Keratinocyte (primary cell): ENCODE data around the gene PDZD2. TPM values are rescaled to one million over a fixed set of nuclear protein-coding genes. Genes with fewer than 3 reads are reported as not detected.

ENCODE experiments used
- DNase-seq: peaks from one replicate; pipeline ENCODE4 v3.0.0-alpha.2; 2011; ENCODE audit warnings: low read depth, missing footprints, low spot score
- FAIRE-seq: peaks from 2 replicates; lab custom pipeline; 2011; peaks lifted over from hg19 to GRCh38; lab: Jason Lieb, UNC
- H2AFZ ChIP-seq: 2 replicates; pipeline ENCODE4 v1.6.0; 2012; ENCODE audit warnings: low read length, control low read depth, inconsistent platforms; ENCODE audit not compliant: control insufficient read depth
- H3K27ac ChIP-seq: 2 replicates; pipeline ENCODE4 v1.5.1; 2011; ENCODE audit warnings: low read length; ENCODE audit not compliant: control insufficient read depth, insufficient read depth
- H3K27me3 ChIP-seq: 3 replicates; pipeline ENCODE4 v1.6.0; 2011; ENCODE audit warnings: low read length; ENCODE audit not compliant: control insufficient read depth, insufficient read depth; ENCODE audit errors: extremely low read depth
- H3K36me3 ChIP-seq, 2 experiments: 2 replicates in 1 of 2; 3 replicates in 1 of 2; pipeline ENCODE4 v1.5.1; 2011; ENCODE audit warnings: low read length in 2 of 2, mild to moderate bottlenecking in 1 of 2; ENCODE audit not compliant: control insufficient read depth in 2 of 2, insufficient read depth in 2 of 2; ENCODE audit errors: extremely low read depth in 1 of 2
- H3K4me1 ChIP-seq: 3 replicates; pipeline ENCODE4 v1.5.1; 2011; ENCODE audit warnings: low read length; ENCODE audit not compliant: control insufficient read depth, insufficient read depth; ENCODE audit errors: extremely low read depth
- H3K4me2 ChIP-seq: 3 replicates; pipeline ENCODE4 v1.6.0; 2011; ENCODE audit warnings: low read depth, low read length; ENCODE audit not compliant: control insufficient read depth, insufficient read depth; ENCODE audit errors: extremely low read depth
- H3K4me3 ChIP-seq, 3 experiments: fragments of 200-600 bp in 1 of 3; sonication (generic) in 1 of 3; 2 replicates in 2 of 3; 3 replicates in 1 of 3; pipeline ENCODE4 v1.5.1; 2011 to 2016; ENCODE audit warnings: low read length in 3 of 3, mild to moderate bottlenecking in 3 of 3, control low read depth in 2 of 3, inconsistent platforms in 1 of 3, low read depth in 1 of 3, mixed read lengths in 1 of 3, mixed run types in 1 of 3, moderate library complexity in 1 of 3; ENCODE audit not compliant: control insufficient read depth in 2 of 3, insufficient read depth in 2 of 3; ENCODE audit errors: extremely low read depth in 1 of 3
- H3K79me2 ChIP-seq: 2 replicates; pipeline ENCODE4 v1.6.0; 2012; ENCODE audit warnings: low read length; ENCODE audit not compliant: control insufficient read depth, insufficient read depth
- H3K9ac ChIP-seq: 3 replicates; pipeline ENCODE4 v1.6.0; 2011; ENCODE audit warnings: low read length; ENCODE audit not compliant: control insufficient read depth, insufficient read depth; ENCODE audit errors: extremely low read depth
- H3K9me1 ChIP-seq: 3 replicates; pipeline ENCODE4 v1.6.0; 2011; ENCODE audit warnings: low read length; ENCODE audit not compliant: control insufficient read depth, insufficient read depth; ENCODE audit errors: extremely low read depth
- H3K9me3 ChIP-seq: 2 replicates; pipeline ENCODE4 v1.5.1; 2012; ENCODE audit warnings: low read depth, low read length; ENCODE audit not compliant: control insufficient read depth
- H4K20me1 ChIP-seq: 3 replicates; pipeline ENCODE4 v1.6.0; 2011; ENCODE audit warnings: low read length; ENCODE audit not compliant: control insufficient read depth, insufficient read depth; ENCODE audit errors: extremely low read depth
- CTCF ChIP-seq, 3 experiments: IDR thresholded peaks in 1 of 3; conservative IDR thresholded peaks in 1 of 3; optimal IDR thresholded peaks in 1 of 3; 2 replicates in 2 of 3; 3 replicates in 1 of 3; pipeline versions ENCODE3 to v1.5.1; 2011; ENCODE audit warnings: low read length in 3 of 3, mild to moderate bottlenecking in 3 of 3, moderate library complexity in 2 of 3, control low read depth in 1 of 3, inconsistent platforms in 1 of 3; ENCODE audit not compliant: insufficient read depth in 2 of 3; ENCODE audit errors: extremely low read depth in 1 of 3
- EZH2 ChIP-seq: IDR thresholded peaks from one replicate; pipeline ENCODE4 v1.6.1; 2012; ENCODE audit warnings: inconsistent platforms, mild to moderate bottlenecking, low read length, moderate library complexity
- dilution Hi-C: fragments of 300-500 bp; cut with MboI; formaldehyde crosslinking; loops from one replicate; pipeline ENCODE4 v1.7.0; 2020; ENCODE audit warnings: low sequenced_read_pairs; ENCODE audit not compliant: extremely low pct_ligation_motif_present
- polyA plus RNA-seq, 5 experiments: library from polyadenylated mRNA; depleted of rRNA in 3 of 5; stranded (reverse) in 3 of 5; stranded (forward) in 1 of 5; unstranded in 1 of 5; fragments of >200 nt; gene quantifications; 1 replicate in 1 of 5; 2 replicates in 3 of 5; 3 replicates in 1 of 5; pipeline versions ENCODE4 v1.2.1 to v1.2.3, GENCODE V29; 2011 to 2012; ENCODE audit warnings: missing spikeins in 2 of 5, low read depth in 1 of 5, low replicate concordance in 1 of 5

PDZD2 gene
- polyA plus RNA-seq, 1 donor (not counting 4 experiments of a cell fraction or from before 2014, with no cell fraction given): 7.3 TPM

- no peak overlapping the region for H2AFZ ChIP-seq
- FAIRE-seq (no peak), DNase-seq (no peak)
- H3K4me2 ChIP-seq: no peak overlapping the region
- H3K4me3 ChIP-seq: no peak overlapping the region
- dilution Hi-C loops: no loop called here
- TF ChIP-seq EZH2: no peak
- no peak for TF ChIP-seq CTCF (optimal IDR thresholded peaks at IDR 0.05 in 1 of 3, IDR thresholded peaks at IDR 0.05 in 1 of 3, conservative IDR thresholded peaks at IDR 0.05 in 1 of 3; ENCODE audit: extremely low read depth in 1 of 3, insufficient read depth in 2 of 3, low read length in 3 of 3)
- no peaks in the 10 kb centered on the region for H3K9me1 ChIP-seq
- peaks cover 20% of the 10 kb centered on the region for H3K4me1 ChIP-seq
- no peaks in the 10 kb centered on the region for H3K79me2 ChIP-seq
- no peaks in the 10 kb centered on the region for H4K20me1 ChIP-seq
- H3K36me3 ChIP-seq: peaks cover 0 to 1% of the 10 kb centered on the region in 2 experiments
- H3K9me3 ChIP-seq: no peaks in the 10 kb centered on the region
- H3K9ac ChIP-seq: no peak overlapping the region
- no peak overlapping the region for H3K27ac ChIP-seq
- H3K27me3 ChIP-seq: no peaks in the 10 kb centered on the region
Measured at GRCh38 chr5:32047056-32047455, 408.1 kb downstream of the PDZD2 start.

DNA sequence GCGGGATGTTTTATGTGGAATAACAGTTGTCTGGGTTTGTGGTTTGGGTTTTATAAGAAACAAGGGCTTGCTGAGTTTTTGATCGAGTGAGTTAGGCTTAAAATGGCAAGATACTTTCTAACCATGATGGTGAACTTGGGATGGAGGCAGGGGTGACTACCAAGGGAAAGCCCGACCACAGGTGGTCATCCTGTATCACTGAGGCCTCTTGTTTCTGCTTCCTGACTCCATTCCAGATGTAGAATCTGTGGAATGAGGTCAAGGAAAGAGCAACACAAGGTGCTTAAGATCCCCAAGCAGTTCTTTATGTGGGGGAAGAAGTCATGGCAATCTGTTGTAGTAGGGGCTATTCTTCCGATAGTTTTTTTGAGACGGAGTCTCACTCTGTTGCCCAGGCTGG, 412.9 kb downstream of the PDZD2 start:
- dilution Hi-C loops: no loop called here
- DNase-seq: no peak
- H3K36me3 ChIP-seq: peaks cover 4% of the 10 kb centered on the region in 2 experiments
- H3K9me1 ChIP-seq: no peaks in the 10 kb centered on the region
- no peak overlapping the region for H3K9ac ChIP-seq
- H3K79me2 ChIP-seq: no peaks in the 10 kb centered on the region
- no peak for TF ChIP-seq EZH2
- no peak for TF ChIP-seq CTCF (optimal IDR thresholded peaks at IDR 0.05 in 1 of 3, IDR thresholded peaks at IDR 0.05 in 1 of 3, conservative IDR thresholded peaks at IDR 0.05 in 1 of 3; ENCODE audit: extremely low read depth in 1 of 3, insufficient read depth in 2 of 3, low read length in 3 of 3)
- no peak for FAIRE-seq
- H4K20me1 ChIP-seq: no peaks in the 10 kb centered on the region
- H3K27me3 ChIP-seq: no peaks in the 10 kb centered on the region
- H3K9me3 ChIP-seq: no peaks in the 10 kb centered on the region
- H3K27ac ChIP-seq: no peak overlapping the region
- H3K4me2 ChIP-seq: no peak overlapping the region
- no peak overlapping the region for H3K4me3 ChIP-seq
- H2AFZ ChIP-seq: no peak overlapping the region
- H3K4me1 ChIP-seq: no peaks in the 10 kb centered on the region
